WTC11 (cell line): Measurements from ENCODE around the gene ARHGAP19.

Experiments used
- CBFB ChIP-seq: sonication (generic); formaldehyde crosslinking; IDR thresholded peaks from 2 replicates; pipeline ENCODE4 v1.8.1; 2022; ENCODE audit warnings: mild to moderate bottlenecking, low read depth, missing genetic modification reagents
- ESRRA ChIP-seq: sonication (generic); formaldehyde crosslinking; IDR thresholded peaks from 2 replicates; pipeline ENCODE4 v1.8.1; 2022; ENCODE audit warnings: mild to moderate bottlenecking, missing genetic modification reagents, borderline replicate concordance
- JUN ChIP-seq: sonication (generic); formaldehyde crosslinking; IDR thresholded peaks from 2 replicates; pipeline ENCODE4 v1.8.0; 2023; ENCODE audit warnings: mild to moderate bottlenecking, missing genetic modification reagents
- KAT7 ChIP-seq: sonication (generic); formaldehyde crosslinking; IDR thresholded peaks from 2 replicates; pipeline ENCODE4 v1.8.1; 2023; ENCODE audit warnings: missing genetic modification reagents, mild to moderate bottlenecking, borderline replicate concordance
- MXD4 ChIP-seq: fragments of 250-450 bp; sonication (Bioruptor Pico); IDR thresholded peaks from 2 replicates; pipeline ENCODE4 v1.8.0; 2021; ENCODE audit warnings: mild to moderate bottlenecking, moderate library complexity, borderline replicate concordance
- NFYB ChIP-seq: sonication (generic); formaldehyde crosslinking; conservative IDR thresholded peaks from 2 replicates; pipeline ENCODE4 v1.8.0; 2022; ENCODE audit warnings: low read depth, missing genetic modification reagents
- NR3C1 ChIP-seq: sonication (generic); formaldehyde crosslinking; conservative IDR thresholded peaks from 2 replicates; pipeline ENCODE4 v1.8.1; 2023; ENCODE audit warnings: low read depth, mild to moderate bottlenecking, missing genetic modification reagents
- ZNF121 ChIP-seq: sonication (generic); formaldehyde crosslinking; IDR thresholded peaks from 2 replicates; pipeline ENCODE4 v1.8.0; 2023; ENCODE audit warnings: missing genetic modification reagents
- ZNF219 ChIP-seq: sonication (generic); formaldehyde crosslinking; IDR thresholded peaks from 2 replicates; pipeline ENCODE4 v1.8.0; 2023; ENCODE audit warnings: missing genetic modification reagents, mild to moderate bottlenecking, borderline replicate concordance
- TF ChIP-seq, protein P1 (sequence below): sonication (generic); formaldehyde crosslinking; IDR thresholded peaks from 2 replicates; pipeline ENCODE4 v1.8.1; 2022; ENCODE audit warnings: missing genetic modification reagents, borderline replicate concordance
- TF ChIP-seq, protein P2 (sequence below): sonication (generic); formaldehyde crosslinking; IDR thresholded peaks from 2 replicates; pipeline ENCODE4 v1.8.0; 2022; ENCODE audit warnings: mild to moderate bottlenecking, missing genetic modification reagents
- TF ChIP-seq, protein P3 (sequence below): fragments of 200-600 bp; IDR thresholded peaks from 2 replicates; pipeline ENCODE4 v1.8.0; 2022; ENCODE audit warnings: antibody characterized with exemption
- TF ChIP-seq, protein P4 (sequence below): sonication (generic); formaldehyde crosslinking; conservative IDR thresholded peaks from 2 replicates; pipeline ENCODE4 v1.8.1; 2022; ENCODE audit warnings: mild to moderate bottlenecking, missing genetic modification reagents
- TF ChIP-seq, protein P5 (sequence below): sonication (generic); formaldehyde crosslinking; IDR thresholded peaks from 2 replicates; pipeline ENCODE4 v1.8.0; 2023; ENCODE audit warnings: missing genetic modification reagents

DNA sequence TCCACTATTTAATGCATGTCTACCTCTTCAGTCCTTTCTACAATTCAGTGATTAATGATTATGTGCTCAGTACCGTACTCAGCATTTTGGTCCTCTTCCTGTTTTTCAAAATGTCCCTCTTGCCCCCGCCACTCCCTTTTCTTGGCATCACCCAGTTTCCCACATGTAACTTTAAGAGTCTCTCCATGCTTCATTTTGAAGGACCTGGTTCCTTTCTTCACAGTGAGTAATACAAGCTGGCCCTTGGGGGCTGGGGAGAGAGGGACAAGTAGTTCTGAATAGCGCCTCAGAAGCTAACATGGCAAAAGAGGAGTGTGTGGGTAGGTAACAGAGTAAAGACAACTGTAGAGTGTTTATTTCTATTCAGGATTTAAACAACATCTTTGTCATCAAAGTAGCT is 72.1 kb downstream of the ARHGAP19 start:
- TF ChIP-seq, protein P1, sequence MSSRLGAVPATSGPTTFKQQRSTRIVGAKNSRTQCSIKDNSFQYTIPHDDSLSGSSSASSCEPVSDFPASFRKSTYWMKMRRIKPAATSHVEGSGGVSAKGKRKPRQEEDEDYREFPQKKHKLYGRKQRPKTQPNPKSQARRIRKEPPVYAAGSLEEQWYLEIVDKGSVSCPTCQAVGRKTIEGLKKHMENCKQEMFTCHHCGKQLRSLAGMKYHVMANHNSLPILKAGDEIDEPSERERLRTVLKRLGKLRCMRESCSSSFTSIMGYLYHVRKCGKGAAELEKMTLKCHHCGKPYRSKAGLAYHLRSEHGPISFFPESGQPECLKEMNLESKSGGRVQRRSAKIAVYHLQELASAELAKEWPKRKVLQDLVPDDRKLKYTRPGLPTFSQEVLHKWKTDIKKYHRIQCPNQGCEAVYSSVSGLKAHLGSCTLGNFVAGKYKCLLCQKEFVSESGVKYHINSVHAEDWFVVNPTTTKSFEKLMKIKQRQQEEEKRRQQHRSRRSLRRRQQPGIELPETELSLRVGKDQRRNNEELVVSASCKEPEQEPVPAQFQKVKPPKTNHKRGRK, result no peak
- TF ChIP-seq NFYB (CRISPR knock-in tag), result no peak
- TF ChIP-seq, protein P2, sequence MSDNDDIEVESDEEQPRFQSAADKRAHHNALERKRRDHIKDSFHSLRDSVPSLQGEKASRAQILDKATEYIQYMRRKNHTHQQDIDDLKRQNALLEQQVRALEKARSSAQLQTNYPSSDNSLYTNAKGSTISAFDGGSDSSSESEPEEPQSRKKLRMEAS (CRISPR knock-in tag), result no peak
- no peak for TF ChIP-seq MXD4 (CRISPR knock-in tag)
- TF ChIP-seq ZNF219, result no peak
- TF ChIP-seq, protein P3, sequence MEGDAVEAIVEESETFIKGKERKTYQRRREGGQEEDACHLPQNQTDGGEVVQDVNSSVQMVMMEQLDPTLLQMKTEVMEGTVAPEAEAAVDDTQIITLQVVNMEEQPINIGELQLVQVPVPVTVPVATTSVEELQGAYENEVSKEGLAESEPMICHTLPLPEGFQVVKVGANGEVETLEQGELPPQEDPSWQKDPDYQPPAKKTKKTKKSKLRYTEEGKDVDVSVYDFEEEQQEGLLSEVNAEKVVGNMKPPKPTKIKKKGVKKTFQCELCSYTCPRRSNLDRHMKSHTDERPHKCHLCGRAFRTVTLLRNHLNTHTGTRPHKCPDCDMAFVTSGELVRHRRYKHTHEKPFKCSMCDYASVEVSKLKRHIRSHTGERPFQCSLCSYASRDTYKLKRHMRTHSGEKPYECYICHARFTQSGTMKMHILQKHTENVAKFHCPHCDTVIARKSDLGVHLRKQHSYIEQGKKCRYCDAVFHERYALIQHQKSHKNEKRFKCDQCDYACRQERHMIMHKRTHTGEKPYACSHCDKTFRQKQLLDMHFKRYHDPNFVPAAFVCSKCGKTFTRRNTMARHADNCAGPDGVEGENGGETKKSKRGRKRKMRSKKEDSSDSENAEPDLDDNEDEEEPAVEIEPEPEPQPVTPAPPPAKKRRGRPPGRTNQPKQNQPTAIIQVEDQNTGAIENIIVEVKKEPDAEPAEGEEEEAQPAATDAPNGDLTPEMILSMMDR, result no peak
- no peak for TF ChIP-seq KAT7 (CRISPR knock-in tag)
- no peak for TF ChIP-seq JUN (CRISPR knock-in tag)
- TF ChIP-seq, protein P4, sequence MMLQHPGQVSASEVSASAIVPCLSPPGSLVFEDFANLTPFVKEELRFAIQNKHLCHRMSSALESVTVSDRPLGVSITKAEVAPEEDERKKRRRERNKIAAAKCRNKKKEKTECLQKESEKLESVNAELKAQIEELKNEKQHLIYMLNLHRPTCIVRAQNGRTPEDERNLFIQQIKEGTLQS, result no peak
- no peak for TF ChIP-seq NR3C1 (CRISPR knock-in tag)
- TF ChIP-seq, protein P5, sequence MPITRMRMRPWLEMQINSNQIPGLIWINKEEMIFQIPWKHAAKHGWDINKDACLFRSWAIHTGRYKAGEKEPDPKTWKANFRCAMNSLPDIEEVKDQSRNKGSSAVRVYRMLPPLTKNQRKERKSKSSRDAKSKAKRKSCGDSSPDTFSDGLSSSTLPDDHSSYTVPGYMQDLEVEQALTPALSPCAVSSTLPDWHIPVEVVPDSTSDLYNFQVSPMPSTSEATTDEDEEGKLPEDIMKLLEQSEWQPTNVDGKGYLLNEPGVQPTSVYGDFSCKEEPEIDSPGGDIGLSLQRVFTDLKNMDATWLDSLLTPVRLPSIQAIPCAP (CRISPR knock-in tag), result no peak
- no peak for TF ChIP-seq ZNF121
- no peak for TF ChIP-seq ESRRA (CRISPR knock-in tag)
- TF ChIP-seq CBFB (CRISPR knock-in tag), result no peak
